CD4-positive, alpha-beta T cell (primary cell): ENCODE results near the gene NCF4. TPM values are rescaled to one million over a fixed set of nuclear protein-coding genes. Genes with fewer than 3 reads are reported as not detected.

ENCODE experiments used
- ATAC-seq: fragments of 200-7000 bp; cut with Tn5 transposase; one replicate; pipeline ENCODE4 v1.10.0; 2022; ENCODE audit warnings: mild to moderate bottlenecking; ENCODE audit not compliant: poor library complexity
- CTCF ChIA-PET: fragments of 350-600 bp; sonication (Branson Sonifier 250); formaldehyde crosslinking; loops from one replicate; lab custom pipeline; 2021; ENCODE audit warnings: antibody characterized with exemption, inconsistent platforms; lab: Charles Lee
- POLR2A ChIA-PET: fragments of 350-600 bp; sonication (Branson Sonifier 250); formaldehyde crosslinking; loops from one replicate; lab custom pipeline; 2021; ENCODE audit warnings: antibody characterized with exemption, inconsistent platforms; lab: Charles Lee
- DNase-seq, 14 experiments: peaks; one replicate each; pipeline ENCODE4 v3.0.0-alpha.2; 2013 to 2020; ENCODE audit warnings: mixed read lengths in 2 of 14
- H3K27ac ChIP-seq, 2 donors: one replicate each; pipeline versions ENCODE4 v1.5.1 to v1.7.0; 2013; ENCODE audit warnings: low read length in 2 of 2, low read depth in 1 of 2, mild to moderate bottlenecking in 1 of 2
- H3K27me3 ChIP-seq, 2 experiments: 1 replicate in 1 of 2; 2 replicates in 1 of 2; pipeline versions ENCODE4 v1.6.1 to v1.7.0; 2013; ENCODE audit warnings: low read length in 2 of 2, control low read depth in 1 of 2, mild to moderate bottlenecking in 1 of 2, moderate library complexity in 1 of 2; ENCODE audit not compliant: insufficient read depth in 2 of 2, control insufficient read depth in 1 of 2
- H3K36me3 ChIP-seq: one replicate; pipeline ENCODE4 v1.6.1; 2013; ENCODE audit warnings: low read length, control low read depth; ENCODE audit not compliant: insufficient read depth
- H3K4me1 ChIP-seq: one replicate; pipeline ENCODE4 v1.6.1; 2013; ENCODE audit warnings: low read length, control low read depth; ENCODE audit not compliant: insufficient read depth
- H3K4me3 ChIP-seq: one replicate; pipeline ENCODE4 v1.5.1; 2013; ENCODE audit warnings: mild to moderate bottlenecking, low read length, moderate library complexity
- H3K9me3 ChIP-seq, 2 experiments: 1 replicate in 1 of 2; 2 replicates in 1 of 2; pipeline versions ENCODE4 v1.6.1 to v1.7.0; 2013; ENCODE audit warnings: low read length in 2 of 2, mild to moderate bottlenecking in 2 of 2, control low read depth in 1 of 2, moderate library complexity in 1 of 2; ENCODE audit not compliant: control insufficient read depth in 1 of 2, insufficient read depth in 1 of 2
- H3K27ac Mint-ChIP-seq: one replicate; pipeline ENCODE4 v1.8.0; 2020; ENCODE audit warnings: mixed read lengths
- H3K27me3 Mint-ChIP-seq: one replicate; pipeline ENCODE4 v1.8.0; 2021; ENCODE audit warnings: mixed read lengths
- H3K36me3 Mint-ChIP-seq: one replicate; pipeline ENCODE4 v1.8.0; 2021; ENCODE audit warnings: low read depth, mixed read lengths
- H3K4me1 Mint-ChIP-seq: one replicate; pipeline ENCODE4 v1.8.0; 2021; ENCODE audit warnings: low read depth, mixed read lengths
- H3K4me3 Mint-ChIP-seq: one replicate; pipeline ENCODE4 v1.8.0; 2020; ENCODE audit warnings: mild to moderate bottlenecking, mixed read lengths
- H3K9me3 Mint-ChIP-seq: one replicate; pipeline ENCODE4 v1.8.0; 2020; ENCODE audit warnings: mixed read lengths
- intact Hi-C, 2 experiments: fragments of 100-400 bp; cut with DNase I in 1 of 2; cut with micrococcal nuclease in 1 of 2; formaldehyde crosslinking; loops; one replicate each; pipeline versions ENCODE4 v1.15.1 to v1.9.0; 2023 to 2025; cut with DNase I, micrococcal nuclease
- total RNA-seq, 174 experiments: library from RNA in 2 of 174; stranded (reverse) in 2 of 174; gene quantifications; one replicate each; pipeline ENCODE4 v1.2.3 and lab custom pipeline; 2021 to 2026
- TF ChIP-seq, protein P1 (sequence below): fragments of 200-600 bp; IDR thresholded peaks from one replicate; pipeline ENCODE4 v1.8.0; 2022; ENCODE audit warnings: antibody characterized with exemption, mild to moderate bottlenecking

Gene NCF4
- total RNA-seq, 2 experiments from 2014 or later = 7.7 to 8.0 TPM

DNA sequence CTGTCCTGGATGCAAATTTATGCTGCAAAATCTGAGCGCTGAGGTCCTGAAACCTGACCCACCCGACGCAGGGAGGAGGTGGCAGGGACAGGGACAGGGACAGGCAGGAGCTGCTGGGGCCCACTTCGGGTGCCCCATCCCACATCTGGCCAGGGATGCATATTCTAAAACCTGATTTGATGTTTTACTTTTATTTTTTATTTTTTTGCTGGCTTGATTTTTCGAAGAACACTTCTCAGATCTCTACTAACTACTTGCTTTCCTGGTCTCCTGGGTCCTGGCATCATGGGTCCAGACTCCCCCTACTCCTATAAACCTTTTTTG, 43.3 kb upstream of the NCF4 start:
- Histone ChIP-seq H3K36me3 (no peaks in the 10 kb centered on the region), H3K4me1 (peaks cover 12% of the 10 kb centered on the region), H3K4me3 (no peak overlapping the region), H3K9me3 (peaks cover 0 to 7% of the 10 kb centered on the region in 2 experiments), H3K27me3 (peaks cover 37 to 62% of the 10 kb centered on the region in 2 experiments), H3K27ac (no peak overlapping the region)
- TF ChIP-seq, protein P1, sequence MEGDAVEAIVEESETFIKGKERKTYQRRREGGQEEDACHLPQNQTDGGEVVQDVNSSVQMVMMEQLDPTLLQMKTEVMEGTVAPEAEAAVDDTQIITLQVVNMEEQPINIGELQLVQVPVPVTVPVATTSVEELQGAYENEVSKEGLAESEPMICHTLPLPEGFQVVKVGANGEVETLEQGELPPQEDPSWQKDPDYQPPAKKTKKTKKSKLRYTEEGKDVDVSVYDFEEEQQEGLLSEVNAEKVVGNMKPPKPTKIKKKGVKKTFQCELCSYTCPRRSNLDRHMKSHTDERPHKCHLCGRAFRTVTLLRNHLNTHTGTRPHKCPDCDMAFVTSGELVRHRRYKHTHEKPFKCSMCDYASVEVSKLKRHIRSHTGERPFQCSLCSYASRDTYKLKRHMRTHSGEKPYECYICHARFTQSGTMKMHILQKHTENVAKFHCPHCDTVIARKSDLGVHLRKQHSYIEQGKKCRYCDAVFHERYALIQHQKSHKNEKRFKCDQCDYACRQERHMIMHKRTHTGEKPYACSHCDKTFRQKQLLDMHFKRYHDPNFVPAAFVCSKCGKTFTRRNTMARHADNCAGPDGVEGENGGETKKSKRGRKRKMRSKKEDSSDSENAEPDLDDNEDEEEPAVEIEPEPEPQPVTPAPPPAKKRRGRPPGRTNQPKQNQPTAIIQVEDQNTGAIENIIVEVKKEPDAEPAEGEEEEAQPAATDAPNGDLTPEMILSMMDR = no peak
- DNase-seq = no peak
- no peak for ATAC-seq
- intact Hi-C loops = no loop called here
- H3K36me3 Mint-ChIP-seq = no peaks in the 10 kb centered on the region
- ChIA-PET POLR2A (no interaction called here), CTCF (no interaction called here)
- no peaks in the 10 kb centered on the region for H3K9me3 Mint-ChIP-seq
- H3K27me3 Mint-ChIP-seq = peaks cover 84% of the 10 kb centered on the region
- peaks cover 7% of the 10 kb centered on the region for H3K4me1 Mint-ChIP-seq
- H3K4me3 Mint-ChIP-seq = no peak overlapping the region
- no peak overlapping the region for H3K27ac Mint-ChIP-seq

- Mint-ChIP-seq H3K4me1 (peaks cover 7% of the 10 kb centered on the region), H3K9me3 (no peaks in the 10 kb centered on the region), H3K27me3 (peaks cover 82% of the 10 kb centered on the region), H3K27ac (no peak overlapping the region), H3K4me3 (no peak overlapping the region), H3K36me3 (no peaks in the 10 kb centered on the region)
- ATAC-seq (no peak), DNase-seq (no peak)
- ChIA-PET POLR2A (no interaction called here), CTCF (no interaction called here)
- Histone ChIP-seq H3K4me1 (peaks cover 12% of the 10 kb centered on the region), H3K36me3 (no peaks in the 10 kb centered on the region), H3K27me3 (peaks cover 37 to 62% of the 10 kb centered on the region in 2 experiments), H3K9me3 (peaks cover 0 to 7% of the 10 kb centered on the region in 2 experiments), H3K4me3 (no peak overlapping the region), H3K27ac (no peak overlapping the region)
- intact Hi-C loops = no loop called here
- TF ChIP-seq, protein P1 = no peak
These were observed 42.7 kb upstream of the NCF4 start for GRCh38 chr22:36818010-36818642.

DNA sequence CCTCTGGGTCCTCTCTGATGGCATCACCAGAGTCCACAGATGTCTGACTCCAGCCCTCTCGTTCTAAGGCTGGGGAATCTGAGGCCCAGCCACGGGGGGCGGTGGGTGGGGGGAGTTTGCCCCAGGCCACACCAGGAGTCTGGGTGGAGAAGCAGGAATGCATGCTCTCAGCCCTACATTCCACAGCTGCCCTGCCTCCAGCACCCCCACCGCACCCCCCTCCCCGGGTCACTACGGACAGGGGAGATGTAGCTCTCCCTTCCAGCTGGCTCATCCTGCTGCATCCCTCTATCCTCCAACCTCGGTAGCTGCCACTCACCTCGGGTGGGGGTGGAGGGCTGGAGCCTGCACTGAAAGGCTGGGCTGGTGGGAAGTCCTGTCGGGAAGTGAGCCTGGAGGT, 41.7 kb upstream of the NCF4 start:
- H3K27me3 Mint-ChIP-seq = peaks cover 75% of the 10 kb centered on the region
- peaks cover 12% of the 10 kb centered on the region for H3K4me1 ChIP-seq
- H3K9me3 ChIP-seq = peaks cover 0 to 7% of the 10 kb centered on the region in 2 experiments
- ChIA-PET POLR2A (no interaction called here), CTCF (no interaction called here)
- H3K4me3 Mint-ChIP-seq = no peak overlapping the region
- TF ChIP-seq, protein P1 = no peak
- intact Hi-C loops = no loop called here
- no peak overlapping the region for H3K27ac Mint-ChIP-seq
- no peak overlapping the region for H3K4me3 ChIP-seq
- H3K4me1 Mint-ChIP-seq = peaks cover 7% of the 10 kb centered on the region
- H3K27me3 ChIP-seq = peaks cover 37 to 55% of the 10 kb centered on the region in 2 experiments
- no peaks in the 10 kb centered on the region for H3K9me3 Mint-ChIP-seq
- no peak overlapping the region for H3K27ac ChIP-seq
- no peak for DNase-seq
- ATAC-seq = no peak
- no peaks in the 10 kb centered on the region for H3K36me3 ChIP-seq
- no peaks in the 10 kb centered on the region for H3K36me3 Mint-ChIP-seq
